C1 segment of cervical spinal cord (tissue), 14 donors: ENCODE measurements around the gene MED12L.
"Not testable (repeated sequence)": the region's sequence is repeated elsewhere in the genome, so short reads cannot be mapped to it uniquely, and the experiment has no call there.

Experiments
- DNase-seq, 14 donors: peaks; one replicate each; lab custom pipeline; 2025; lab: John Stamatoyannopoulos, UW

MED12L gene

DNA sequence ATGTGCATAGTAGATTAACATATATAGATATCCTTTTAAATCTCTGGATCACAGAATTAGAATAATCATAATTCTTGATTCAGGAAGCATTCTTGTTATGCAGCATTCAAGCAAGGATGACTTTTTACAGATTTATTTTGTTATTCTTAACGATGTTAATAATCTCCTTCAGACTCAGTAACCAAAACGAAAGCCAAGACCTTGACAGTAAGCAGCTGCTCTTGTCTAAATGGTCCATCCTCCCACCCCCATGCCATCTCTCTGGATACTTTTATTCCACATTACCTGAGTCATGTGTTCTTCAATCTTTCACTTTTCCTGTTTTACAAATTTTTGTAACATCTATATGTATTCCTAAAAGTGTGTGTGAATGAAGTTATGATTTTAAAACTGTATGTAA, 150.9 kb downstream of the MED12L start:
- no peak for DNase-seq

DNA sequence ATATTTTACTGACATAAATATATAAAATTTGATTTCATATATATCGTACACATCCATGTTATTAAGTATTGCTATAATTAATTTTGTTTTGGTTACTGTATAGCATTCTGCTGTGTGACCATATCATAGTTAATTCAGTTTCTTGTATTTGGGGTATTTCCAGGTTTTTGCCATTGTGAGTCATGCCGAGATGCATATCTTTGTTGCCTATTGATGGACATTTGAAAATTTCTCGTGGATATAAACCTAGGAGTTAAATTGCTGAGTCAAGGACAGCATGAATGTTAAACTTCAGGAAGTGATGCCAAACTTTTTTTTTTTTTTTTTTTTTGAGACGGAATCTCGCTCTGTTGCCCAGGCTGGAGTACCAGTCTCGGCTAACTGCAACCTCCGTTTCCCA, 151.3 kb downstream of the MED12L start:
- DNase-seq: no peak

DNA sequence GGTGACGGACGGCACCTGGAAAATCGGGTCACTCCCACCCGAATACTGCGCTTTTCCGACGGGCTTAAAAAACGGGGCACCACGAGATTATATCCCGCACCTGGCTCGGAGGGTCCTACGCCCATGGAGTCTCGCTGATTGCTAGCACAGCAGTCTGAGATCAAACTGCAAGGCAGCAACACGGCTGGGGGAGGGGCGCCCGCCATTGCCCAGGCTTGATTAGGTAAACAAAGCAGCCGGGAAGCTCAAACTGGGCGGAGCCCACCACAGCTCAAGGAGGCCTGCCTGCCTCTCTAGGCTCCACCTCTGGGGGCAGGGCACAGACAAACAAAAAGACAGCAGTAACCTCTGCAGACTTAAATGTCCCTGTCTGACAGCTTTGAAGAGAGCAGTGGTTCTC, 156.5 kb downstream of the MED12L start:
- DNase-seq: not testable (repeated sequence)

DNA sequence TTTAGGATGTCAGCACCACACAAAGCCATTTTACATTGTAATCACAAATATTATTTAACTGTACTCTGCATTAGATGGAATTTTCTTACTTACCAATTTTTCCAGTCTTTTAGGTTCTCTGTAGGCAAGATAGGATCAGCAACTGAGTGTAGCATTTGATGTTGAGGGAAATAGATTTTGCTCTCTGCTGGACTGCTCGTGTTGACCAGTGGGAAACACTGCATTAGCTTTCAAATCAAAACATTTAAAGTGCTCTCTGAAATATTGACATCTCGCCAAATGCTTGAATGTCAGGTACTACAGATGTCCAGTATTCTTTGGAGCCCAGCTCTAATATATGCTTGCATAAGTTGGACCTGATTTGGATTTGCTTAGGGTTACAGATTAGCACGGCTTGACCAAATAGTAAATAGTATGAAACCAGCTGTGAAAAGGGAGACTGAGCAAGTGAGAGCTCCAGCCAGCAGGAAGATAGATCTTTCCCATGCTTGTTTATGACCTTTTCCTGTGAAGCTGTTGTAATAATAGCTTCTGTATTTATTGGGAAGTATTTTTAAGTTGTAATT, 163.4 kb downstream of the MED12L start:
- DNase-seq: no peak

DNA sequence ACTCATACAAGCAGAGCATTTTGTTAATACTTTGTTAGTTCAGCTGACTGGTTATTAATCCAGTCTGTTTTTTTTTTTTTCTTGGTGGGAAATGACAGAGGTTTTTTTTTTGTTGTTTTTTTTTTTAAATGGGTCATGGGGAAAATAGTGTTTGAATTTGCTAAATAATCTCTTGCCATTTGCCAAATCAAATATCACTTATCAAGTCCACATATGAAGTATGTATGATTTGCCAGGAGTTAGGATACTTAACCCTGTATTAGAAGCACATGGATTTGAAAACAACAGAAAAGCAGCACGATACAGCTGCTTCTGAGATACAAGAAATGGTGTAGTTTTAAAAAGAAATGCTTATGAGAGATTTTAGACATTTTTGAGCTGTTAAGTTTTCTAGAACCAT, 171.3 kb downstream of the MED12L start:
- DNase-seq: no peak

DNA sequence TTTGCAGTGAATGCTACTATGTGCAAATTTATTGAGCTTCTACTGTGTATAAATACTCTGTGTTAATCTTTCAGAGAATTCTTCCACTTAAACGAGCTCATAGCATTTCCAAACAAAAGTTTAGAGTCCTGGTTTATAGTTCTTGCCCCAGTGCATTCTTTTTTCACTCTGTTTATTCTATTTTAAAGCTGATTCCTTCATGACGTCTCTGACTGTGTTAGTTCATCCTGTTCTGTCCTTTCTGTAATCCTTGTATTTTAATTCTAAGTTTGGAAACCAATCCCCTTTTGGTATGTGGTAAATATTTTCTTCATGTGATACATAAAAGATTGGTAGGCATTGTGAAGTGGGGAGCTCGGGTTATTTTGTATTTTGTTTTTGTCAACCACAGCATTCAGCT, 174.2 kb downstream of the MED12L start:
- no peak for DNase-seq

DNA sequence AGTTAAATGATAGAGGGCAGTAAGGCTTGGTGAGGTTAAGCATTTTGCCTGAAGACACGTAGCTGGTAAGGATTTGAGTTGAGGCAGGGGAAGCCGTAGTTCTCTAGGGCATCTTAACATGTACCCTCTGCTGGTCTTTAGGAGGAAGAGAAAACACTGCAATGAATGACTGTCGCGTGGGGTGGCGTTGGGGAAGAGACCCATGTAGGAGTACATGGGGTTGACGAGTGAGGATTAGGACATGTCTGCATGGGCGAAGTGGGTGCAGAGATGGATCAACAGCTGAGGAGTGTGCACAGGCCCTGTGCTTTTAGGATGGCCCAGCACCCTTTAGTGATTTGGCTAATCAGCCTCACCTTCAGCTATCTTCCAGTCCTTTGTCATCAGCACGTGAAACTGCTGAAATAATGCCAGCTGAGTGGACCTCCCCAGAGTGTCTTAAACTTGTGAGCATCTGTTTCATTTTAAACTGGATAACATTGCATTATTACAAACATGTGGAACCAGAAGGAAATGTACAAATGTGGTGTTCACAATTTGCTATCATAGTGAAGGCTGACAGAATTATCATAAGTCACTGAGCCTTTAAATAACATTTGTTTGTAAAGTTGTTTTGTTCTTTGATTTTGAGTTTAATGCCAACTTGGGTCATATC, 177.5 kb downstream of the MED12L start:
- DNase-seq: no peak

DNA sequence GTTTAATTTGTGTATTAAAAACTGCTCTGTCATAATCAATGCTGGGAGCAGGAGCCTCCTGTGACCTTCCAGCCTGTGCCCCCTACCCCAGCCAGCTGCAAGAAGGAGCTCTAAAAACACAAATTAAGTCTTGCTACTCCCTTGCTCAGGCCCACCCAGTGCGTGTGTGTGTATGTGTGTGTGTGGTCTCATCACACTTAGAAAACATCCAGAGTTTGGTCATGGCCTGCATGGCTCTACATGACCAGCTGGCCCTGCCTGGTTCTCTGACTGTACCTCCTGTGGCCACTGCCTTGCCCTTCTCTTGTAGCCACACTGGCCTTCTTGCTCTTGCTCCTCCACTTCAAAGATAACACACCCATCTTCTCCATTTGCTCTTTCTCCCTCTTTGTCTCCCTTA, 179.1 kb downstream of the MED12L start:
- no peak for DNase-seq

DNA sequence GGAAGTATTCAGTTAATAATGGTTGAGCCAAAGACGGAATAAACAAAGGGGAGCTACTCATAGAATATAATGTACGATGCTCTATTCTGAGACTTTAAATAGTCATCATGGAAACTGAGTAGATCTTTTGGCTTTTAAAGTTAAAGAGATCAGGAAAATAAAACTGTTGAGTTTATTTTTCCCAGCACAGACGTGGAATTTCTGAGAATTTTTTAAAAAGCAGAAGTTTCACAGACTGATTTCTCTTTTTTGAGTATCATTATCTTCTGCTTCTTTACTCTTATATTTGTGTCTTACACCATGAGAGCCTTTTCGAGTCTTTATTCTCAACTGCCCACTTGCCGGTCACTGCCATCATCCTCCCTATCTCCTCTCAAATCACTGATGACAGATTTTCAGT, 179.7 kb downstream of the MED12L start:
- DNase-seq: no peak

DNA sequence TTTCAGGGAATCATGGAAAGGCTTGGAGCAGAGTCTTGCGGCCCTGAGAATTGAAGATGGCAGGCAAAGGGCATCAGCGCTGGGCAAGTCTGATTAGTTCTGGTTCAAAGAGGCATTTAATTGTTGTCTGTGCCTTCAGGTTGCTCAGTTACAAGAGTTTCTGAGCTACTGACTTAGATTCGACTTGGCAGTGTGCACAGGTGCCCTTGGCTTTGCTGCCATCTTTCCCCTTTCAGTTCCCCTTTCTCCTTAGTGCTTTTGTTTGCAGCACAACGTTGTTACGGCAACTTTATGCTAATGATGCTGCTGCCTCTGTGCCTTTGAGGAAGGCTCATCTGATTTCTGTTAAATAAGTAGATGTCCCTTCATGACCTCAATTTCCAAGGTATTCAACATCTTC, 180.4 kb downstream of the MED12L start:
- peak in 5 of 14 donors; percentile 5 to 39 (median 23) for DNase-seq

DNA sequence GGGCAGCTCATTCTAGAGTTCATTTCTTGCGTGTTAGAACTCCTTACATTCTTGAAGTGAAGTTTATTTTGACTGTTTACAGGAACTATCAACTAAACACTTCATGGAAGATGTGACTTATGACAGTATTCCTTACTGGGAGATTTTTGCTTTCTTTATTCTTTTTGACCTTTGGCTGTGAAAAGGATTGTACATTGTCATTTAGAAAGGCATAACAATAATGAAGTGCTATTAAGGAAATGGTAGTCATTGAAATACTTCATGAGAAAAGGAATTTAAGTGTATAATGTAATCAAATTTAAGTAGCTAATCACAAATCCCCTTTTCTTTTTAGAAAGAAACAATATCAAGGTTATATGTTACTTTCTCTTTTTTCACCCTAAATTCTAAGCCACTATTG, 181.6 kb downstream of the MED12L start:
- no peak for DNase-seq

DNA sequence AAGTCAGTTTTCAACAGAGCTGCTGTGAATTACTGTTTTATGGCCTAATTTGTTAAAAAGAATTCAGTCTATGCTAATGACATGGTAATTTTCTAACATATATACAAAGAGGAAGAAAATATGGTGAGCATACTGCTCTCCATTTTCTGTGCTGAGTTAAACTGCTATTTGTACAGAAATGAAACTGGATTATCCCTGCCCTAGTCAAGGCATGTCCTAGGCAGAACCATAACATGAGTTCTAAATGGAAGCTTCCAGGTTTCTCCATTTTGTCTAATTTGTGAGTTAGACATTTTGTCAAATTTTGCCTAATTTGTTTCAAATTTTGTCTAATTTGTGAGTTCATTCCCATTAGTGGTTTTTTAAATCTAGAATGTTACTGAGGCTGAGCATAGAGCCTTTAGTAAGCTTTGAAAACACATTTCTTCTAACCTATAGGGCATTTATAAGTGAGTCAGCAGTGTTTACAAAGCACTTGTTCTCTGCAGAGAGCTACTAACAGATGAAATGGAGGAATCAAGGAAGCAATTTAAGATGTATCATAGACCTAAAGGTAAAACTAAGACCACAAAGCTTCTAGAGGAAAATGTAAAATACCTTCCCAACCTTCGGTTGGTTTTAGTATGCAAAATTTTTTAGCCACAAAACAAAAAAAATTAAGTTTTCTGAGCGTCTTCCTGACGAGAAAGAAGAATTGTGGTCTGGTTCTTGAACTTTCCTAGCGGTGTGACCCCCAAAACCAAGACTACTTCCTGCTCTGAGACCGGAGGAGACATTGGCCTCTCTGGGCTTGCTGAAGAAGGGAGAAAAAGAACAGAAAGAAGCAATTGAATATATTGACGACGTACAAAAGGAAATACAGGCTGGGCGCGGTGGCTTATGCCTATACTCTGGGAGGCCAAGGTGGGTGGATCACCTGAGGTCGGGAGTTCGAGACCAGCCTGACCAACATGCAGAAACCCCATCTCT, 183.1 kb downstream of the MED12L start:
- no peak for DNase-seq

DNA sequence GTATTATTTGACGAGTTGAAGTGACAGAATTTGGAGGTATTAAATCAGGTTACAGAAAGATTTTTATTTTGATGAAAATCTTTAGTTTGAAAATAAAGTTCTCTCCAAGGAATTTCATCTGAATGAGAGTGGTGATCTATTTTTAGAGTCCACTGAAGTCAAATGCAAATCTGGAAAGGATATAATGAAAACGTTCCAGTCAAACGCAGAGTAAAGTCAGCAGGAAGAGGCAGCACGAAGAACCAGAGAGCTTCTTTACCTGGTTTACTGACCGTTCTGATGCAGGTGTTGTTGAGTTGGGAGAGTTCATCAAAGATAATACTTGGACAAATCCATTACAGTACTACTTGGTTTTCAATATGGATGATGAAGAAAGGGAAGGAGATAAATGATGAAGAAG, 184.2 kb downstream of the MED12L start:
- DNase-seq: no peak

DNA sequence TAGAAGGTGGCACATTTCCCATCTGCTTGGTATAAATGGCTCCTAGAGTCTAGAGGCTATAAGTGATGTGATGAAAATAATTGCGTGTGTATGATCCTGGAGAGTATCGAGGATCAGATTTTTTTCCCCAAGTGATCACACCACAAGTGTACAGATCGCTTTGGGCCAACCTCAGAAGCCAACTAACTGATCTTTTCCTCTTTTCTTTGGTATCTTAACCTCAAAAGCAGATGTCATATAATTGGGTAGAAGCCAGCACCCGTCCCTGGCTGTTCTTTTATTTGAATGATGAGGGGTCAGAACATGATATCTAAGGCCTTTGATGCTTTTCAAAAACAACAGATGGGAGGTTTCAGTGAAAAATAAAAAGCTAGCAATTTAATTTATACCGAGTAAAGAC, 189.6 kb downstream of the MED12L start:
- DNase-seq: no peak

DNA sequence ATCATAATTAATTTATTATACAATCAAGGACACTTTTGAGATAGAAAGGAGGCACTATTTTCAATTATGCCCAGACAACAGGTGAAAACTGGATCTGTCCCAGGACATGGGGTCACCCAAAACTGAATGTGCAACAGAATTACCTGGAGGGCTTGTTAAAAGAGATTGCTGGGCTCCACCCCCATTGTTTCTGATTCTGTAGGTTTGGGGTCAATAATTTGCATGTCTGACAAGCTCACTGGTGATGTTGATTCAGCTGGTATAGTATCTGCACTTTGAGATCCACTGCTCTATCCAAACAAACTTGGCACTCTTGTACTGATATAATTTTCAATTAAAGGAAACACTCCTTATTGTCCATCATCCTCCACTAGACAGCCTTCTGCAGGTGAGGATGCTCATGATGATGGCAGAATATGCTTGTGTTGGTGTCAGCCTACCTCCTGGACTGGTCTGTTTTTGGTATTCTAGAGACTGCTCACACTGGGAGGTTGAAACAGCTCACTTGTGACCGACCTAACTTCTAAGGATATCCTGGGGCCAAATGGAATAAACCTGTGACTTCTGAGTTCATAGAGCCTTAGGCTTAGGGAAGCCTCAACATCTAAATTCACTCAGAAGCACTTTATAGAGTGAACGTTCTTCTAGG, 190.7 kb downstream of the MED12L start:
- DNase-seq: no peak

DNA sequence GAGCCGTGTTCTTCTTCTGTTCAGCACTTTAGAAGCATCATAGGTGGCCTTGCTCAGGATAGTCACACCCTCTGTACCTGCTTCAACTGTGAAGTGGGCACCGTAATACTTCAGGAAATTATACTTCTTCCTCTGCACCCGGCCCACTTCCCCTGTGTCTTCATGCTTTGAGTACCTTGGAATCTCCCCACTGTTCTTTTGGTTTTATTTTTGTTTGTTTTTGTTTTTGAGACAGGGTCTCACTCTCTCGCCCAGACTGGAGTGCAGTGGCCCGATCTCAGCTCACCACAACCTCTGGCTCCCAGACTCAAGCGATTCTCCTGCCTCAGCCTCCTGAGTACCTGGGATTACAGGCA, 191.2 kb downstream of the MED12L start:
- no peak for DNase-seq

DNA sequence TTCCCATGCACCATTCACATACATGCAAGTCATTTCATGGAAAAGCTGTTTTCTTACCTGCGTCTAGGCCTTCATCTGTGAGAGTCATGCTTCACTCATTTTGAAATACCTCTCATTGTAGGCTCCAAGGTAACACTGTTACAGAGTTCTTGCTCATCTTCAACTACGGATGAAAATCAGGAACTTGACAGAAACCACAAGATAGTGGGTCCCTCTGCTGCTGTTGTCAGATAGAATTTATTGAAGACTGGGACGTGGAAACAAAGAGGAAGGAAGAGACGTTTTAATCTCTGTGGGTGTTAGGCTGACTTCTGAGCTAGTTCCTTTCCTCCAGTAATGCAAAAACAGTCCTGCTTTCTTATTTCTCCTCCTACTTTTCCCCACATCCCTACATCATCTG, 192.8 kb downstream of the MED12L start, which contains the start of gene P2RY14:
Gene P2RY14 (minus strand): TSS at position 313 of the 400 bp plus-strand sequence. CDS start 64,226 bp downstream, outside the sequence.
- DNase-seq: no peak

DNA sequence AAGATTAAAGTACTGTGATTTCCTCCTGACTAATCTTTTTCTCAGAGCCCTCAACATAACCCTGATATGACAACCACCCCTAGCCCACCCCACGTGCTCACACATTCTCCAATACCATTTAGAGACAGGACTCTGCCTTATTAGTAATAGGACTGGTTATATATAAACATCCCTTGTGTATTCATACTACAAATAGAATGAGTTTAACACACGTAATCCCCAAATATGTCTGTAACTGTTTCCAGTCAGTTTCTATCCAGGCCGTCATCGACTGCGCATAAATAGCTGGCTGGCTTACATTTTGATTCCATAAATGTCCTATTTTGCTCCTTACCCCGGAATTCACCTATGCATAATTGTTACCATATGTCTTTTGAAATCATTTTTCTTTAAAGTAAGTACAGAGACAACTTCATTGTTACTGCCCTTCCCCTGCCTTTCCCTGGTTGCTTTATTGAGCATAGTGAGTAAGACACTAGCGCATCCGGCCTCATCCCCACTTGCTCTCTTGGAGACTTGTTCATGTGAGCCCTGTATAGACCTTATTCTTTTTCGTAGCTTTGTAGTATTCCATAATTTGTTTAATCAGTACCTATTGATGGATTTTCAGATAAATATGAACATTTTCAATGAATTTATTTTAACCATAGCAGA, 196.3 kb downstream of the MED12L start:
- no peak for DNase-seq

DNA sequence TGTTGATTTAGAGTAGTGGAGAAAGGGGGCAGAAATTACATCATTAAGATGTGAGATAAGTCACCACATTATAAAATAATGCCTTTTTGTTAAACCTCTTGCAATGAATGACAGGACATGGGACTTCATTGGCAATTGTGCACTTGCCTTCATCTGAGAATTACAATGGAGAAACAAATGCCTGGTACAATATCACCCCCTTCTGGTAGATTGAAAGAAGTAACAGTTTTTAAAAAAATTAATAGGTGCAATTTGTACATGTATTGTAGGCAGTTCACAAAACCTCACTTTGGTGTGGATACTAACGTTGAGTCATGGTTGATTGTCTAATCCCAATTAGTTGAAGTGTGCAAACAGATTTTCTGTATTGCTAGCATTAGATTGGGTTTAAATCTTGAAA, 197.5 kb downstream of the MED12L start:
- peak in 1 of 14 donors; percentile 4 for DNase-seq

DNA sequence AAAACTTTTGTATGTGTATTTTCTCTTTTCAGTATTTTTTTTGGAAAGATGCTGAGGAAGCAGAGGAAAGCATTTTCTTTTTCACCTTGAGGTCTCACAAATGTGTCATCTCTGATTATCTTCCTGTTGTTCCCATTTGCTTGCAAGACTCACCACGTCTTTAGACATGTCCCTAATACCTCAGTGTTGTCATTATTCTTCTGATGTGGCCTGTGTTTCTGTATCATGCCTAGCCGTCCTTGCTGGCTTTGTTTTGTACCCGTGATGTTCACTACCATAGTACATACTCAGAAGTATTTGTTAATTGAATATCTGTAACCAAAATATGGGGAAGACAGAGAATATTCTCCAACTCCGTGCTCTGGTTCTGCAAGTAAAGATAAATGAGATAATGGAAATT, 197.9 kb downstream of the MED12L start:
- DNase-seq: no peak

DNA sequence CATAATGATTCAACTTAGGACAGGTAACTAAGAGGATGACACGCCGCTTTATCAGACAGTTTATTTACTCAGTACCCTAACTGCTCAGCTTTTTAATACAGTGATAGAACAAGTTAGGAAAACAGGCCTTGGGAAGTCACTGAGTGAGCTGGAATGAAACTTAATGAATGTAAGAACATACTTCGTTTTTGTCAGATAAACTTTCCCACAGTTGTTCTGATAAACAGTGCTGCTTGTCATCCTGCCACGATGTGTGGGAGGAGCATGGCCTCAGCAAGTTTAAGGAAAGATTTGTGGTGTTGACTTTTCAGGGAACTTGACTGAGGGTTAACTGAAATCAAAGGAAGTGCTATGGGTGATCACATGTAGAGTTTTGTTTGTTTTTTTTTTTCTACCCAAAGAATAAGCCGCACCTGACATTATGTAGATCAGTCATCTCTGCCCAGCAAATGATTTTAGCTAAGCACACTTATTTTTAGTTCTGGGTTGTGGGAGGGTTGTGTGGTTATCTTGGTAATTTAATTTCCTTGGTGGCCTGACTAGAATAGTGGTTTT, 198.5 kb downstream of the MED12L start:
- no peak for DNase-seq
